ENCODE data around the gene GIPC3.

Gene GIPC3

DNA sequence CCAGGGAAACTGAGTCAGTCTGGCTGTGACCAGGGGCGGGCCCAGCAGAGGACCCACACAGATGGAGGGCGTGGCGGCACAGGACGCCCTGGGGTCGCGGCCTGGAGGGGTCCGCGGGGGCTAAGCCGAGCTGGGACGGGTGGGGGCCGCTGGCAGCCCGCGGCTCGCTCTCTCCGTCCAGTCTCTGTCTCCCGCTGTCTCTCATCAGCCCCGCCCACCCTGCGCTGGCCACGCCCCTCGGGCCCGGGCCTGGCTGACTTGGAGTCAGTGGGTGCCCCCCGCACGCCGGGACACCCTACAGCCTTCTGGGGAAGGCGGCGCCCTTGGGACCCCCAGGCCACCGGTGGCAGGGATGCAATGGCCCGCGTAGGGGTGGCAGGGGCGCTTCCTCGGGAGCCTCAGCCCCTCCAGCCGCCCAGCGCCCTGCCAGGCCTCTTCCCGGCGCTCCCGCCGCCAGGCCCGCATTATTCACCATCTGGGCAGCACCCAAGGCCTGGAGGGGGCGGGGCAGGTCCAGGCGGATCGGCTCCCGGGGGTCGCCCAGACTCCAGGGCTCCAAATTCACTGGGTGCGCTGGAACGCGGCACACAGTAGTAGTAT, 21.5 kb downstream of the GIPC3 start, which contains the start of gene TBXA2R:
TBXA2R (minus strand) TSS at position 186 of the 600 bp plus-strand sequence. CDS start 6,241 bp downstream, outside the sequence.
- peak; percentile 35 for DNase-seq

DNA sequence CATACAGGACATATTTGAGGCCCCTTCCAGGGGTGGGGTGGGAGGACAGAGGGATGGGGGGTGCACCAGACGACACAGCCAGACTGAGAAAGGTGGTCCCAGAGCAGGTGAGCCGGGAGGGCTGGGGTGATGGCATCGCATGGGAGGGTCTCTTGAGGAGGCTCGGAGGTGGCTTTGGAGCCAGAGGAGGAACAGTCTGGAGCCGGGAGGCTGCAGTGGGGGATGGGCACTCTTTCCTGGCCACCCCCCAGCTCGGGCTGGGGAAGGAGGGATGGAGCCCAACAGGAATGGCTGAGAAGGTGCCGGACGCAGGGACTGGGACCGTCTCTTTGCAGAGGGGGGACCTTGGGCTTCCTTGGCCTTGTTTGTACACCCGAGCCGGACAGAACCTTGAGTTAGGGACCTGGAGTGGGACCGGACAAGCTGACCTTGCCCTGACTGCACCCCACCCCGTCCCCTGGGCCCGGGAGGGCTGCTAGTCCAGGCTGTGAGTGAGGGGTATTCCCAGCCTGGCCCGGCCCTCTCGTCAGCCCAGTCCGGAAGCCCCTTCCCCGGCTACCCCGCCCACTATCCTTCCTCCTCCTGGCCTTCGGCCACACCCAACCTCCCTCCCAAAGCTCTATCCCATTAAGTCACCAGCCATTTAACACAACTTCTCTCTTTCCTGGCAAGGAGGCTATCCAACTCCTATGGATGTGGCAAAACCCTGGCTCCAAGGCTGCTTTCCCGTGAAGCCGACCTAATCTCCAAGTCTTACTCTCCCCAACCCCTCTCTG, 22.2 kb downstream of the GIPC3 start:
- DNase-seq, result no peak

DNA sequence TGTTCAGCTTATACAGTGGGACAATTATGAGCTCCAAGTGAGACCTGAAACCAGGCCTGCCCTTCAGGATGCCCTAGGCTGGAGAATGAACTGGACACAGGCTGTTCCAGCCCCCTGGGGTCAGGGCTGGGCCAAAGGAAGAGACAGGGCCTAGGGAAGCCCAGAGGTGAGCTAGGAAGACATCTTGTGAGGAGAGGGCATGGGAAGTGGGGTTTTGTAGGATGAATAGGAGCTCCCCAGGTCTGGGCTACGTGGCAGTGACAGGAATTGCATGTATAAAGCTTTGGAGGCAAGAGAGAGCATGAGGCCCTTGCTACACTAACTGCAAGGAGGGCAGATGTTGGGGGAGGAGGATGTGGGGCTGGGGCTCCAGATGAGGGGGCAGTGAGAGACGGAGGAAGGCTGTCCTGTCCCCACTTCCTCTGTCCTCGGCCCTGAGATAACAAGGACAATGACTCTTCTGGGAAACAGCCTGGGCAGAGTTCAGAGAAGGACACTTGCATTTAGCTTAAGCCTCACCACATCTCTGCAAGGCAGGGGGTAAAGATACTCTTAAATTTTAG, 22.9 kb downstream of the GIPC3 start:
- DNase-seq, result no peak

DNA sequence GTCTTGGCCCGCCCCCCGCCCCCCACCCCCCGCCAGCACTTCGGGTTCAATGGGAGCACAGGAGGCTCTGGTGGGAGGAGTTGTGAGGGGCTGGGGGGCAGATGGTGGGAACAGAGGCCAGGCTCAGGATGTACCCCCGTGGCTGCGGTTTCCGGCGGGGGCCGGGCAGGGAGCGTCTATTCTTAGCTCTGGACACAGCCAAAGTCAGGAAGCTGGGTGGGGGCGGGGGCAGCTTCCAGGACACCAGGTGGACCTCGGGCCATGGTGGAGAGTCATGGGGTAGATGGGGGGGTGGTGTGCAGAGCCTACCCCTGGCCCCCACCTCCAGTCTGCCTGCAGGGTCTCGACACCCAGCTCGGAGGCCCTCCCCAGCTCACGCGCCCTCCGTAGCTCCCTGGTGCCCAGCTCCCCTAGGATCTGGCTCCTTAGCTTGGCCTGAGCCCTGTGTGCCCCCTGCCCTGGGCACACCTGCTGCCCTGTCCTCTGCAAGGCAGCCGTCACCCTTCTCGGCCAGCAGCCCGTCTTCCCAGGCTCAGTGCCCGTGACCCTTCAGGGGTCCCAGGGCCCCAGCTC, 23.6 kb downstream of the GIPC3 start:
- no peak for DNase-seq

DNA sequence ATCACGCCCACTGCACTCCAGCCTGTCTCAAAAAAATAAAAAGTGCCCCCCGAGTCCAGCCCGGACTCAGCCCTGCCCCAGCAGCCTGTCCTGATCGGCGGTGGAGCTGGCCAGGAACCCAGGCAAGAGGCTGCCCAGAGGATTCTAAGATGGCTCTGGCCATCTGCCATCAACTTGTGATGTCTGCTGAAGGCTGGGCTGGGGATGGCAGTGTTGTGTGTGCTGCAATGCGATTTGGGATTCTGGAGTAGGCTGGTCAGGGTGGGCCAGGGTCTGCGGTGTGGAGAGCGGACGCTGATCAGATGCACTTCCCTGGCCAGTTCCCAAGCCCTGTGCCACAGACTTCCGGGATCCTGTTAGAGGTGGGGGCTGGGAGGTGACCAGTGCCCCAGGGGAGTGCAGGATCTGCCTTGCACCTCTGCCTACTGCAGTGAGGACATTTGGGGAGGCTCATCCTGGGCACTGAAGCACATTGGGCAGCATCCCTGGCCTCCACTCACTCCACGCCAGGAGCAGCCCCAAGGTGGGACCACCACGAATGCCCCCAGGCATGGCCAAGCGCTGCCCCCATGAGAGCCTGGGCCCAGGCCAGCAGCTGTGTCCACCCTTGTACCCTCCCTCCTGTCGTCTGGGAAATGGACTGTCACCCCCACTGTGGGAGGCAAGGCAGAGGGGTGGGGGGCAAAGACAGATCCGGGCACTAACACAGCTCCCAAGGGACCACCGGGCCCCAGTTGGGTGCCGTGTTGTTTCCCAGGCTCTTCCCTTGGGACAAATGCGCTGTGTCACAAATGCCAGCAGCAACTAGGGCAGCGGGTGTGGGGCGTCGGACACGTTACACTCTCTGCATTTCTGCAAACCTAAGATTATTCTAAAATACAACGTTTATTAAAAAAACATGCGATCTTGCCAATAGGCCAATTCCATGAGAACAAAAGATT, 24.8 kb downstream of the GIPC3 start:
- no peak for DNase-seq

DNA sequence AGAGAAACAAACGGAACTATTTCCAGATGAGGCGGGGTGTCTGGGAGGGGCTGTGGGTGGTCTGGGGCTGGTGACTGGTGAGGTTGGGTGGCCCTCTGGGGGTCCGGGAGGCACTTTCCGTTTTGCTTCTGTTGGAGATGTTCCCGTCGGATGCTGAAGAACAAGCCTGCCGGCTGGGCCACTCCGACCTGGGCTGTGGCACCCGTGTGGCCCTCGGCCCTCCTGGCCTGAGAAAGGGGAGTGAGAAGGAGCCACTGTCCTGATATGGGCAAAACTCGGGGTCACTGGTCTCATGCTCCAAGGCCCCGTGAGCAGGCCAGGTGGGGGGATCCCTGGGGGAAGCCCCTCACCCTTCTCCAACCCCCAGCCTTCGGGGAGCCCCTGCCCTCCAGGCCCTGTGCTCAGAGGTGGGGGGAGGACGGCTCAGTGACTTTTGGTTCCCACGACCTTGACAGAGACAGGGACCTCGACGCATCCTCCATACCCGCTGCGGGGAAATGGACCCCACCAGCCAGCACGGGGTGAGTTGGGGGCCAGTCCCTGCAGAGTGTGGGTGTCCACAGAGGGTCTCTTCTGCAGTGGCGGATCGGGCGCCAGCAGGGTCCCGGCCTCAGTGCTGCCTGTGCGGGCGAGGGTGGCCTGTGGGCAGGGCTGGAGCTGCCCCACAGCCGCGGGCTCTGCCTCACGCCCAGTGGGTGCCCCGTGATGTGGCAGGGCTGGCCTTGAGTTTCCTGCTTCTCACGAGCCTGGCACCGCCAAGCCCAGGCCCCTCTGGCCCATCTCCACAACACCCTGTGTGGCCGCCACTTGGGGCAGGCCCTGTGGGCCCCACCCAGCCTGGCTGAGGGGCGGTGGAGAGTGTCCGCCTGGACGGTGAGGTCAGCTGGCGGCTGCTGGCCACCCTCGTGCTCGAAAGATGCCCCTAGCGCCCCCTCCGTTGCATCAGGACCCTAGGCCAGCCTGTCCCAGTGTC, 25.8 kb downstream of the GIPC3 start:
- no peak for DNase-seq

DNA sequence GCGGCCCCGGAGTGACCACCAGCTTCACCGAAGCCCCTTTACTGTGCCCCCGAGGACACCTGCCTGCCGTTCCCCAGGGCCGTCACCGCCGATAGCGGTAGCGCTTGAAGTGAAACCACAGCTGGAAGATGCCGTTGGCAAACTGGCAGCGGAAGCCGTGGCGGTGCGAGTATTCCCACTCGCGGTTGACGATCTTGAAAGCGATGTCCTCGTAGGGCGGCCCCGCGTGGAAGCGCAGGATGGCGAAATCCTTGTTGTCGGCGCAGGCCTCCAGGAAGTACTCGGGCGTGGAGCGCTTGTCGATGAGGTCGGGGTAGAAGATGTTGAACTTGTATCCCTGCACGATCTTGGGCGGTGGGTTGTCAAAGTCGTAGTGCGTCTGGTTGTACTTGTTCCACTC, 26.6 kb downstream of the GIPC3 start:
- no peak for DNase-seq

DNA sequence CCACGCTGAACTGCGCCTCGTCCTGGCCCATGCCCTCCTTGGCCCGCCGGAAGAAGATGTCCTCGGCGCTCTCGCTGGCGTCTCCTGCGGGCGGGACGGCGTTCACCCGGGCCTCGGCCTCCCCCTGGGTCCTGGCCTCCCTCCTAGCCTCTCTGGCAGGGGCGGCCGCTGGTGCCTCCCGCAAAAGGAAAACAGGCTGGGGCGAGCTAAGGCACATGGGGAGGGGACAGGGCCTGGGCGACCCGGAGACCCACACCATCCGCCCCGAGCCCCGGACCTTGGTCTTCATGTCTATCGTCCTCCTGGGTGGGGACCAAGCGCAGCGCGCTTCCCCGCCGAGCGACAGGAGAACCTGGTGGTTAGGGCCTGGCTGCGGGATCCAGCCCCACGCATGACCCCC, 27.1 kb downstream of the GIPC3 start:
- DNase-seq, result no peak

DNA sequence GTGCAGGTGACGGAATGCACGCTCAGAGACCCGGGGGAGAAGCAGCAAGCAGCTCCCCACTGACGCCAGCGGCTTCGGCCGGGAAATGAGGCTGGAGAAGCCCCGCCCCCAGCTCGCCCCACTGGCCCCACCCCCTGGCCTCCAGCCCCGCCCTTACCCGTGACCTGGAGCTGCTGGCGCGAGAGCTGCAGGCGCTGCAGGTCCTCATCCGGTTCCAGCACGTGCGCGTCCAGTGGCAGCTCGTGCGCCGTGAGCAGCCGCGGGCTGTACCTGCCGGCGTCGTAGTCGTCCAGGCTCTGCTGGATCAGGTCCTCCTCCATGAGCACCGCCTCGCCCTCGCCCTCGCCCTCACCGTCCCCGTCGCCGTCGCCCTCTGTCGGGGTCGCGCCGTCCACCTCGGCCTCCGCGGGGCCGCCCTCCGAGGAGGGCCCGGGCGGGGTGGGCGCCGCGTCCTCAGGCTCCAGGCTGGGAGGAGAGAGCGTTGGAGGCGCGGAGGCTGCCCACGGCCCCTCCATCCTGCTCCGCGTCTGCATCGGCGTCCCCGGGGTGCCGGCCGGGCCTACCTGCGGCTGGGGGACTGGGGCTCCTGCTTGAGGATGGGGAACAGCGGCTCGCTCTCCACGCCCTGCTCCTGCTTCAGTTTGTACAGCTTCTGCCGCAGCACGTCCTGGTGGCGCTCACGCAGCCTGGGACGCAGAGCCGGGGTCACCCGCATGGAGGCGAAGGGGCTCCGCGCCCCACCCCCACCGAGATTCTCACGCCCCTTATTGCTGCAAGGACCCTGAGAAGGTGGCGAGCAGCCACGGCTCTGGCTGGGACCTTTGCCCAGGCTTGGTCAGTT, 27.8 kb downstream of the GIPC3 start:
- DNase-seq, result no peak

DNA sequence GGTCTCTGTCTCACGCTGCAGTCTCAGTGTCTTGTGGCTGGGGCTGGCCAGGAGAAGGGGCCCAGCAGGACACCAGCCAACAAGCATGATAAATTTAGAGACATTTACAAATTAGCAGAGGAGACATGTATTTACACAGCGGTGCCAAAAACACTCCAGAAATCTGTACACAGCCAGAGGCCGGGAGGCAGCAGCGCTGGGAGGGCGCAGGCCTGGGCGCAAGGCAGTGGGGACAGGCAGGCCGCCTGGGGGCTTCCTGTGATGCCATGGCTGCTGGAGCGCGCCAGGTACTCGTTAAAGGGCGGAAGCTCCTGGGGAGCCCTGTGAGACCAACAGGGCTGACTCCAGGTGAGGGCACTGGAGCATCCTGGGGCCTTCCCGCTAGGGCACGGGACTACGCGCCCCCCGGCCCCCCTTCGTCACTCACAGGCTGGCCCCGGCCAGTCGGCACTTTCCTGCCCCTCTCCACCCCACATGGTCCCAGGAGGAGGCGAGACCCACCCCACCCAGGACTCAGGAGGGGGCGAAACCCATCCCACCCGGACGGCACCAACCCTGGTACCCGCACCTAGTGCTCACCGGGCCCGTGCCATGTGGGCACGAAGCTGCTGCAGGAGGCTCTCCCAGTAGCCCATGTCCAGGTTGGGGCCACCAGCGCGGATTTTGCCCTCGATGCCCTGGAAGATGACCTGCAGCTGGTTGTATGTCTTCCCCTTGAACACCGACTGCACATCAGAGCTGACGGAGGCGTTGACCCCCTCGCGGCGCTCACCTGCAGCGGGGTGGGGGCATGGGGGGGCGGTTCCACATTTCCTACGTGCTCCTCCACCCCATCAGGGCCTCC, 28.8 kb downstream of the GIPC3 start:
- no peak for DNase-seq

DNA sequence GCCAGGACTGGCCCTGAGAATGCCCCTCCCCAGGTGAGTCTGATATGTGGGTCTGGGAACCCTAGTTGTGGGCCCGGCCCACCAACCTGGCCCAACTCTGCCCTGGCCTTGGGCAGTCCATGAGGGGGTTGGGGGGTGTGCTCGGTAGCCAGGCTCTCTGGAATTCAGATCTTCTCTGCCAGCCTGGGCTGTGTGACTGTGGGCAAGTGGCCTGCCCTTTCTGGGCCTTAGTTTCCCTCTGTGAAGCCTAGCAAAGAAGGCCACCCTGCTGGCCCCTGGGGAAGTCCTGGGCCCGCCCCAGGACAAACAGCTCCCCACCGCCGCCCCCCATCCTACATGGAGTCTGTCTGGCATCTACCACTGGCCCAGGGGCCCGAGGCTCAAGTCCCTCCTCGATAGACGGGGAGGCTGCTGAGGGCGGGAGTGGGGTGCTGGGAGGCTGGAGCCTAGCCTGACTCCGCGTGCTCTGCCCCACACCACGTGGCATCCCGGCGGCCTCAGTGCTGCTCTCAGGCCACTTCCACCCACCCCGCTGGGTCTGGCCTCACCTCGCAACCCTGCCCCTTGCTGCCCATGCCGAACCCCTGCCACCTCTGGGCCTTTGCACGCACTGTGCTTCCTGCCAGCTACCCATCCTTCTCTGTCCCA, 29.7 kb downstream of the GIPC3 start:
- no peak for DNase-seq

DNA sequence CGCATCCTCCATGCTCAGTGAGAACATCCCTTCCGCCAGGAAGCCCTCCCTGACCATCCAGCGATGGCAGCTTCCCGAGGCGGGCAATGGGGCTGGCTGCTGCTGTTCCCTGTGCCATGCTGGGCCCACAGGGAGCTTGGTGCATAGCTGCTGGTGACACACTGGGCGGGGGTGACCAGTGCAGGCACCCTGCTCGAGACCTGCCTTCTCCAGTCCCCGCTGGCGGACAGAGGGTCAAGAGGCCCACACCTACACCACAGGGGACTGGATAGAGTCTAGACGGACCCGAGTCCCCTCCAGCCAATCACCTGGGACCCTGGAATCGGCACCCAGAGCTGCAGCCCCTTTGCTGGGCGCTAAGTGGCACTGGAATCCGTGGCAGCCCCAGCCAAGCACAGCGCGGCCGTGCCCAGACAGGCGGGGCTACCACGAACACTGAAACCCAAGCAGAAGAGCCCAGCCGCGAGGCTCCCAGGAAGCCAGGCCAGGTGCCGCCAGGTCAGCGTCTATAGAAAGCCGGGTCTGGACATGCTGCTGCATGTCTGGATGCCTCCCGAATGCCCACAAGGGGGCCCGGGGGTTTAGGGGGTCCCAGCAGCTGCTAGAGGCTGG, 30.4 kb downstream of the GIPC3 start:
- no peak for DNase-seq

DNA sequence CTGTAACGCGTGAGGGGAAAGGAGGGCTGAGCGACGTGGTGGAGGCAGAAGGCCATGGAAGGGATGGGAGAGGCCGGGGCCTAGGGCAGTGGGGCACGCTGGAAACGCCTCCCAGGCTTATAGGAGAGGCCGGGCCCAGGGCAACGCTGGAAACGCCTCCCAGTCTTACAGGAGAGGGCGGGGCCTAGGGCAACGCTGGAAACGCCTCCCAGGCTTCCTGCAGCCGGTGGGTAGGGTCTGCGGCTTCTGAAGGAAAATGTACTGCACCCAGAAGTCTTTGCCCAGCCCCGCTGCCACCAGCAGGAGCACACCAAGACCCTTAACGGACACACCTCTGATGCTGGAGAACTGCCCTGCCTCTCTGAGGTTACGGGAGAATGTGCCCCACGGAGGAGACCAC, 32.2 kb downstream of the GIPC3 start:
- no peak for DNase-seq

DNA sequence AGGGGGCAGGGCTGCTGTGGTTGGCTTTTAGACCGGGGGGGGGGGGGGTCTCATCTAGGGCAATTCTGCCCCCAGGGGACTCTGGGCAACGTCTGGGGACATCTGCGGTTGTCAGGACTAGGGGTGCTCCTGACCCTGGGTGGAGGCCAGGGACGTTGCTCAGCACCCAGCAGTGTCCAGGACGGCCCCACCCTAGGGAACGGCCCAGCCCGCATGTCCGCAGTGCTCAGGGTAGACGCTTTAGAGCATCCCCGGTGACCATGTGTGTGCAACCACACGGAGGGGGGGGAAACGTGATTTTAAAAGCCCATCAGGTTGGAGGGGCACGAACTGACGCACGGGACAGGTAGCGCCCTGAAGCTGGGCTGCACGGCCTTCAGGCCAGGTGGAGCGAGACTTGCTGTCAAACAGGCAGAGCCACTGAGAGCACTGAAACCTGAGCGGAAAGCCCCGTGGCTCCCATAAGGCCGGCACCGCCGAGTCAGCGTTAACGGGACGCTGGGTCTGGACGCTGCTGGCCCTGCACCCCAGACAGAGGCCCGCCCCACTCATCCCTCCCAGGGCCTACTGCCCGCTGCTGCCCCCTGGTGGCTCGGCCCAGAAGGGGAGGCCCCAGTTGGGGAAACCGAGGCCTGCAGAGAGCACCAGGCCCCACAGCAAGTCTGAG, 33.0 kb downstream of the GIPC3 start:
- DNase-seq, result no peak

DNA sequence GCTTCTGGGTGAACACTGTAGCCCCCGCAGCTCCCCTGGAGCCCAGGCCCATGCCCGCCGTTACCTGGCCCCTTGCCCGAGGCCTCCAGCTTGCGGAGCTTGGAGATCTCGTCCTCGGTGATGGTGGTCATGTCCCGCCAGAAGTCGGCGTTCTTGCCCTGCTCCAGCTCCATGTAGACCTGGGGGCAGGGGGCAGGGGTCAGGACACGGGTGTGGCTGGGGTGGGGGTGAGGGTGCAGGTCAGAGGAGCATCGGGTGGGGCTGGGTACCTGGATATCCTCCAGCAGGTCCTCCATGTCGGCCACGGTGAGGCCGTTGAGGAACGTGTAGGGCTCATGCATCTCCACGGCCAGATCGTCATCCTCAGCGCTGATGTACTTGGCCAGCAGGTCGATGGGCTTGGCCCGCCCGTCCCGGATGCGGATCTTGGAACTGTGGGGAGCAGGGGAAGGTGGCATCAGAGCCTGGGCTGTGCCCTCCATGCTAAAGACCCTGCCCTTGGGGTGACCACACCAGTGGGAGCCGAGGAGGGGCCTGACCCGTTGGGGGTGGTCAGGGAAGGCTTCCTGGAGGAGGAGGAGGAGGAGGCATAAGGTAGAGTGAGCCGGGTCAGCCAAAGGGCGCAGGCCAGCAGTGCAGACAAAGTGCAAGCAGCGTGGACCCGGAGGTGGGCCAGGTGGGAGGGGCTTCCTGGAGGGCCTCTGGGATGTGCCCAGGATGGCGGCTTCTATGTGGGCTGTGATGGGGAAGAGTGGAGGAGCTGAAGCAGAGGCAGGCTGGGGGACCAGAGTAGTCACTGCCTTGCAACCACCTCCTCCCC, 33.7 kb downstream of the GIPC3 start:
- DNase-seq, result no peak

DNA sequence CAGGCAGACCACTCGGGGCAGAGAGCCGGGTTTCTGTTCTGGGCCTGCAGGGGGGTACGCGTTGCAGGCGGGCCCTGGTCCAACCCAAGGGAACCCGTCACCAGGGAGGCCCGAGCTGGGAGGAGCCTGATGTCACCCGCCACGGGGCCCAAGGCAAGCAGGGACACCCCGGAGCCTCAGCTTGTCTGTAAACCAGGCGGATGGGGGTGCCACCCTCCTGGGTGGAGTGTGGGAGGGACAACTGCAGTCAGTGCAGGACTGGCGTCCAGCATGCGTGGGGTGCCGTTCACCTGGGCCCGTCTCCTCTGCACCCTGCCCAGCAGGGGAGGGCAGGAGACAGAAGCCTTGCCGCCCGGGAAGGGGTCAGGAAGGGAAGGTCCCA, 34.3 kb downstream of the GIPC3 start:
- no peak for DNase-seq

DNA sequence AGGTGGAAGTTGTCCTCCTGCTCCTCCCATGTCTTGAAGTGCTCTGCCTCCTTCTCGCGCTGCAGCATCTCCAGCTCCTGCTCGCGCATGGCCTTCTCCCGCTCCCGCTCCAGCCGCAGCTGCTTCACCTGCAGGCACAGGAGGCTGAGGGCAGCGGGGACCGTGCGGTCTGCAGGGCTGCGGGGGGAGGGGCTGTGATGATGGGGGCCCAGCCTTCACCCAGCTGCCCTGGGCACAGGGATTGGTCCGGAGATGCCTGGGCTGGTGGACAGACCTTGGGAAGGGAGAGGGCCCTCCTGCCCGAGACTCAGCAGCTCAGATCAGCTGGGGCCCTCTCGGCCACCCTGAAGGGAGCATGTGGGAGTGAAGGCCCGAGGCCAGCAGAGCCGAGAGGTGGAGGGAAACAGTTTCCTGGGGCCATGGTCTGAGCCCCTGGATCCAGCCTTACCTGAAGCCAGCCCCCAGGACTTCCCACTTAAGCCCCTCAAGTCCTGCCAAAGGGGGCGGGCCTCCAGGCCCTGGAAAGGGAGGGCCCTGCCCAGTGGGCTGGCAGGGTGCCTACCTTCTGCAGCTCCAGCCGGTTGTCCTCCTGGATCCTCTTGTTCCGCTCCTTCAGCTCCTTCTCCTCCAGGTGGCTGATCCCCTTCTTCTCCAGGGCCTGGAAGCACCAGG, 35.0 kb downstream of the GIPC3 start:
- DNase-seq, result no peak

Data from NCI-H2171 treated with DMSO at 0.1 percent for 48 hours (cell line).